Fibroblast of skin of right biceps (primary cell): Measurements from ENCODE around the gene GABBR1.

Experiments
- DNase-seq: peaks from one replicate; pipeline ENCODE4 v3.0.0-alpha.2; 2013

GABBR1 gene

GRCh38 chr6:29561606-29562181, 71.3 kb downstream of the GABBR1 start:
- DNase-seq = no peak

DNA sequence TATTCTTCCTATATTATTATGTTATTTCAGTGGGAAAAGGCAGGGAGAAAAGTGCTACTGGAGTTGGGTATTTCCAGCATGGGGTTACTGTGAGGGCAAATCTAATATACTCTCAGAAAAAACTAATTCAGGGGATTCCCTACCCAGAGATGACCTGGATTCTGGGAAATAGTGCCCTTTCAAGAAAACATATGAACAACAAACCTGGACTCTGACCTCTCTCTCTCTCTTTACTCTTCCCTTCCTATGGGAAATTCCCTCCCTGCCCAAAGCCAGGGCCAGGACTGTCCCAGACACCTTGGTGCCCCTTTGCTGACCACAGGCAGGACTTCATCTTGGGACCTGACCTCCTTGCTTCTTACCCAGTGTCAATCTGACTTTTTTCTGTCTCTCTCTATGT, 71.9 kb downstream of the GABBR1 start:
- DNase-seq = no peak

DNA sequence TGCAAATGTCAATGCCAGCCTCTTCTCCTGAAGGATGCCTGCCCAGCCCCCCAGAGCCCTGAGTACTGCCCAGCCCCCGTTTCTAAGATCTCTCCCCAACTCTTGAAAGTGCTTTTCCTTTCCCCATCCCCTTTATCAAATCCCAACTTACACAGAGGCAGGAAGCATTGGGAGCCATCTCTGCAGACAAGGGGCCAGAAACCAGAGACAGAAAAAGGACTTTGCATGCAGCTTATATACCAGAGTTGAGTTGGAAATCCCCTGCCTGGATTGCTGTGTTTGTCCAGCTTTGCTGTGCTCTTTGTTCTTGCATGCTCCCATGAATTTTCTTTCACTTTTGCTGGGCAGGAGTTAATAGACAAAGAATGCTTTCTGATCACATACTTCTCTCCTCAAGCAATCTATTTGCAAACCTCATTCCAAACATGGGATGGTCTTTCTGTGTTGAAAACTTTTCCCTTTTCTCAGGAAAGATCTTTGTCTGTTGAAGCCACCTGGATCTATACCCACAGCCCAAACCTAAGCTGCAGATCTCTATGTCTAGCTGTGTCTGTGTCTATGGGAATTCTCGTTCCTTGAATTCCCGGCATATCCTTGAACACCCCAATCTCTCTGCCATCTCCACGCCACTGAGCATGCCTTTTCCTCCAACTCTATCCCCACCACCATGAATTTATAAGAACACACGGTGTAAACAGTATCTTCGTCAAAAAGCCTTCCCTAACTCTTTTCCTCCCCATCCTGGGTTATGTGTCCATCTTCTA, 73.3 kb downstream of the GABBR1 start, which contains the start of gene UBD:
TSS of gene UBD (minus strand) at position 209 of the 764 bp plus-strand sequence. CDS start at position 178, 31 bp downstream.
- DNase-seq = no peak

GRCh38 chr6:29558439-29559079, 74.4 kb downstream of the GABBR1 start:
- no peak for DNase-seq

DNA sequence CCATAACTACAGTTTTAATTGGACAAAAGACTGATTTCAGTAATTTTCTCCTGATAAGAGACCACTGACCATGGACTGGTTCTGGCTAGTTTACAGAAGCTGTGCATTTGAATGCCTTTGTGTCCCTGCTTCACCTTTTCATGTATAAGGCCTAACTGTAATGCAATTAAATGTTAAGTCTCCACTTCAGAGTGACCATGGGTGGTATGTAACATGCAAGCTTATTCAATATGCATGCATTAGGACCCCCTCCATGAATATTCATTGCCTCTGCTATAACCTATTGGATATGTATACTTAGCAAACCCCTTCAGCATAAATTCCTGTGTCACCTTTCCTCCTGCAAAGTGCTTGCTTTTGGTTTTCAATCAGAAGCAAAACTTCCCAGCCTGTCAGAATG, 75.7 kb downstream of the GABBR1 start:
- DNase-seq = no peak

GRCh38 chr6:29554764-29555163, 78.2 kb downstream of the GABBR1 start:
- no peak for DNase-seq

GRCh38 chr6:29553268-29554057, 79.5 kb downstream of the GABBR1 start:
- peak; percentile 30 for DNase-seq

- DNase-seq = peak; percentile 35
Observed at GRCh38 chr6:29552512-29553051, 80.4 kb downstream of the GABBR1 start.

DNA sequence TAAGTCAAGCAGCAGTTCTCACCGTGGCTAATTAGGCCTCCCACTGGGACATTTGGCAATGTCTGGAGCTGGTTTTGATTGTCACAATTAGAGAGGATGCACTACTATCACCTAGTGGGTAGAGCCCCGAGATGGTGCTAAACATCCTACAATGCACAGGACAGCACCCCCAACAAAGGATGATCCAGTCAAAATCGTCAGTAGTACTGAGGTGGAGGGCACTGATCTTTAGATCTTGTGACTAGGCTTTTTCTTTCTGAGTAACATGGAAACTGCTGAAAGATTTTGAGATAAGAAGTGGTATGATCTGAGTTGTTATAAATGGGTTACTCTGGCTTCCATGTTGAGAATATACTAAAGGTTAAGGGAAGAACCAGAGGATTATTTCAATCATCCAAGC, 85.4 kb downstream of the GABBR1 start:
- DNase-seq = no peak

DNA sequence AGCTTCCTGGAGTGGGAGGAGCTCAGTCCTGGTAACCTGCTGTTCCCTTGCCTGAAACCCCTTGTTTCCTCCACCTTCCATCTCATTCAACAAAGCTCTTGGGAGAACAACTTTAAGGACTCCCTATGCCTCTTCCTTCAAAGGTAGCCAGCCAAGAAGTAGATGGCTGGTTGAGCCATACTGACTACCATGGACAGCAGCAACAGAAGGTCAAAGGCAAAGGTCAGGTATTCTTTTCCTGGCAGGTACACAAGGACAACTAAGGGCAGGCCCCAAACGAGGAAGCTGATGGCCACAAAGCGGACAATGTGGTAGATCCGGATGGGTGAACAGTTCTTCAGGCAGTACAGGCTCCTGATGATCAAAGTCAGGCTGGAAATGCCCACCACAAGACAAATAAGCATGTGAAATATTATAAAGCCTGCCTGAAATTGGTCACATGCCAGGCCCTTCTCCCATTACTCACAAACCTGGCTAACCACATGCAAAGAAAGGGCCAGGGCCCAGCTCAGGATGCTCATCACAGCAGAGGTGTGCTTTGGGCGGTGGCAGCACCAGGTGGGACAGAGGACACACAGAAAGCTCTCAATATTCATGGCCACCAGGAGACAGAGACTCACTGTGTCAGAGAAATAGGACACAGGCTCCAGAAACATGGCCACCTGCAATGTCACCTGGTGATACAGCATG, 95.1 kb downstream of the GABBR1 start:
- DNase-seq = no peak

- DNase-seq = no peak
Observed at GRCh38 chr6:29532320-29532951, 100.5 kb downstream of the GABBR1 start.

DNA sequence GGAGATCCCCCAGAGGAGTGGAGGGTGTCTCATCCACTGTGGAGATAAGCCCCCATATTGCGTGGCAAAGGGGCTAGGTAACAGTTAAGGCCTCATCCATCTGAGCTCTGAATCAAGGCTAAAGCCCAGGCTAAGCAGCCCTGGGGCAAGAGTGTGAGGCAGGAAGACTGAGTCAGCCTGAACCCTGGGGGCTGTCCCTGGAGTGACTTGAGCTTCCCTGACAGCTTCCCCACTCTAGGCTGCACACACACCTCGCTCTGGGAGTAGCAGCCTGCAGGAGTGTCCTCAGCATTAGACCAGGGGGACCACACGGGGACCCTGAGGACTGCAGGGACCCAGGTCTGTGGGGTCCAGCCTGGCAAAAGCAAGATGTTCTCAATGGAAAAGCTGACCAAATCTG, 101.3 kb downstream of the GABBR1 start:
- DNase-seq = no peak

DNA sequence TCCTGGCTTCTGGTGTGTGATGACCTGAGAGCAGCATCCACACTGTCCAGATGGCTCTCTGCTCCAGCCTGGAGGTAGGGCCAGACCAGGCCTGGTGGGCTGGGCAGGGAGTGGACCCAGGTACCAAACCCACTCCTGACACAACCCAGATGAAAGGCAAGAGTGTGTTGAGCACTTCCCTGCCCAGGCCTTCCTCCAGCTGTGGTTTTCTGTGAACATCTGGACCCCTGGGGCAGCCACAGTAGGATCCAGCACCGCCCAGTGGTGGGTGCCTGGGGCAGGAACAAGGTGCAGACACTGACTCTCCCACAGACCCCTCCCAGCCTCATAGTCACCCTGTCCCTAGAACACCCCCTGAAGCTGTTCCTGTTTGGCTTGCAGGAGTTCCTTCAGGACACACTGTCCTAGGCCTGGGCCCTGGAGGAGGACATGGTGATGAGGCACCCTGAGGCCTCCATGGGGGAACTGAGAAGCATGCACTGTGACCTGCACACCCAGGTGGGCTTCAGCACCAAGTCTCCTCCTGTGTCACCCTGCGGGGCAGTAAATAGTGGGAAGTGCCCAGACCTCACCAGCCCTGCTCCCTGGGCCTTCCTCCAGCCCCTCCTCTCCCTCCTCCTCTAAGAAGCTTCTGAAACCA, 102.2 kb downstream of the GABBR1 start:
- no peak for DNase-seq

DNA sequence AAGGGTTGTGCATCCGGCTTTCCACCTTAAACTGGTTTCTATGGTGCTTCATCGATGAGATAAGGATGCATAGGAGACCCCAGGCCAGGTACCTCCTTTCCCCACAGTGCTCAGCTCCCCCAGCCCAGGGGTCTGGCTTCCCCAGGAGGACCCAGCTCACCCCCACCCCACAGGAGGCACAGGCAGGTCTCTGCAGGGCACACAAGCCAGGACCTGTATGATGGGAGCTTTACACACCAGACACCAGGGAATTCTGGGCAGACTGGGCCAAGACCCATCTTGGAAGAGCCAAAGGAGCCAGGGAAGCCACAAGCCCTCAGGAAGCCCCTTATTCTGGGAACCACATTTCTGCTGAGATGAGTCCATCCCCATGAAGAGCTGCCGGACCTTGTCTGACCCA, 103.0 kb downstream of the GABBR1 start:
- DNase-seq = no peak

GRCh38 chr6:29528988-29529560, 103.9 kb downstream of the GABBR1 start:
- DNase-seq = no peak

DNA sequence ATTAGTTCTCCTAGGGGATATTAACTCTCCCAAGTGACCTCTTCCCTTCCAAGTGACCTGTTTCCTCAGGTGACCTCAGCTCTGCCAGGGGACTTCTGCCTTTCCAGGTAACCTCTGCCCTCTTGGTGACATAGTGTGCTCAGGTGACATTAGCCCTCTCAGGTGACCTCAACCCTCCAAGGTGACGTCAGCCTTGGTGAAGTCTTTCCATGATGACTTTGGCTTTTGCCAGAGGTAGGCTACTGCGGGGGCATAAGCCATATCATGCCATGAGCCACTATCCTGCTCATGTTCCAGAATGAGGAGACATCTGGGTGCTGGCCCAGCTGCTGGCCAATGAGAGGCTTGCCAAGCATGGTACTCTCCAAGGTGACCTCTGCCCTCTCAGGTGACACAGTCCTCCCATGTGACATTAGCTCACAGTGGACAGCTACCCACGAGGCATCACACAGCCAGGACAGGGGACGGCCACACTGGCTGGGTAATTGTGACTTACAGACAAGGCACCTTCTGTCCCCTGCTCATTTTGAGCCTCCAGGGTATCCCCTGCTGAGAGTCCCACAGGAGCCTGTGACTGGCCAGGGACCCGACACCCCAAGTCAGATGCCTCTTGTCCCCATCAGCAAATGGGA, 104.6 kb downstream of the GABBR1 start:
- no peak for DNase-seq

- no peak for DNase-seq
Observed at GRCh38 chr6:29527564-29527963, 105.4 kb downstream of the GABBR1 start.

- DNase-seq = no peak
Observed at GRCh38 chr6:29527126-29527525, 105.9 kb downstream of the GABBR1 start.

- no peak for DNase-seq
Observed at GRCh38 chr6:29525311-29525639, 107.7 kb downstream of the GABBR1 start.

- DNase-seq = no peak
Observed at GRCh38 chr6:29524444-29525310, 108.3 kb downstream of the GABBR1 start.
